ENCODE results near the gene RABEP2. TPM values are rescaled to one million over a fixed set of nuclear protein-coding genes. Genes with fewer than 3 reads are reported as not detected.

The RABEP2 gene
- total RNA-seq, 1 experiment from 2014 or later, result 17.8 TPM

DNA sequence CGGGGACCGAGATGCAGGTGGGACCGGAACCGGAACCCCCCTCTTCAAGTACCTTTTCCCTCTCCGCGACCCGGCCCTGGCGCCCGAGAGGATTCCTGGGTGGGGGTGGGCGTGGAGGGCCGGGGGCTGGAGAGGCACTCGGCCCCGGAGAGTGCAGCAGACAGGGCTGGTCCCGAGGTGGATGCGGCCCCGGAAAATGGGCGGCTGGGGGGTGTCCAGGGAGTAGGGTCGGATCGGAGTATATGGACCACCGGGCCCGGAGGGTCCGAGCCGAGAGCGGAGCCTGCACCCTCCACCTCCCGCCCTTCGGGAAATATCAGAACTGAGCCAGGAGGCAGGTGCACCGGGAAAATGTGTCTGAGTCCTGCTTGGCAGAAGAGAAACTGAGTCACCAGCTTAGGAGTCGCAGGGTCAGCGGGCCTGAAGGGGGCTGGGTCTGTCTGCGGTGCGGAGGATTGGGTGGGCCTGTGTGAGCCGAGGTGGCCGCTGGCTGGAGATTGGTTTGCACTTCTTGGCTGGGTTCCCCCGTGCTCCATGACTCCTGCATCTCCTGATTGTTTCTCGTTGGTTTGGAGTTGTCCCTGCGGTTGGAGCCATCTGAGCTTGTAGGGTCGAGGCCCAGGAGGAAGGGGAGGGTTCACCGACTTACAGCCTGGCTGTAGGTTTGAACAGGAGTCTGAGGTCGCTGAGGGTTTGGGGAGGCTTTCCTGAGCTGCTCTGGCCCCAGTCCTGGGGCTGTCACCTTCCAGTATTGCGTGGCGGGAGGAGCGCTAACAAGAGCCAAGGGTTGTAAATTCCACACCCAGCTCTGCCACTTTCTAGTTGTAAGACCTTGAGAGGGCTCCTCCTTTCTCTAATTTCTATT lies 60.9 kb downstream of the RABEP2 start:
- CTCF ChIA-PET, result interaction anchor here (0.6 to 2.5 kb wide), 7 partner anchors 9 to 83 kb away, joined by 3 to 10 read pairs (median 5); no protein-coding TSS in a partner anchor
- intact Hi-C loops (cut with micrococcal nuclease), result loop anchor here (1.0 to 5.0 kb wide), 2 partner anchors 38 to 83 kb away; no protein-coding TSS in a partner anchor
- no TSS peak for BruUV-seq (replicated peaks)
- TF ChIP-seq, protein P1, sequence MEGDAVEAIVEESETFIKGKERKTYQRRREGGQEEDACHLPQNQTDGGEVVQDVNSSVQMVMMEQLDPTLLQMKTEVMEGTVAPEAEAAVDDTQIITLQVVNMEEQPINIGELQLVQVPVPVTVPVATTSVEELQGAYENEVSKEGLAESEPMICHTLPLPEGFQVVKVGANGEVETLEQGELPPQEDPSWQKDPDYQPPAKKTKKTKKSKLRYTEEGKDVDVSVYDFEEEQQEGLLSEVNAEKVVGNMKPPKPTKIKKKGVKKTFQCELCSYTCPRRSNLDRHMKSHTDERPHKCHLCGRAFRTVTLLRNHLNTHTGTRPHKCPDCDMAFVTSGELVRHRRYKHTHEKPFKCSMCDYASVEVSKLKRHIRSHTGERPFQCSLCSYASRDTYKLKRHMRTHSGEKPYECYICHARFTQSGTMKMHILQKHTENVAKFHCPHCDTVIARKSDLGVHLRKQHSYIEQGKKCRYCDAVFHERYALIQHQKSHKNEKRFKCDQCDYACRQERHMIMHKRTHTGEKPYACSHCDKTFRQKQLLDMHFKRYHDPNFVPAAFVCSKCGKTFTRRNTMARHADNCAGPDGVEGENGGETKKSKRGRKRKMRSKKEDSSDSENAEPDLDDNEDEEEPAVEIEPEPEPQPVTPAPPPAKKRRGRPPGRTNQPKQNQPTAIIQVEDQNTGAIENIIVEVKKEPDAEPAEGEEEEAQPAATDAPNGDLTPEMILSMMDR (IDR thresholded peaks at IDR 0.05; ENCODE audit: unreplicated experiment), result no peak
- Mint-ChIP-seq H3K36me3 (ENCODE audit: insufficient read depth, unreplicated experiment) (peaks cover 38% of the 10 kb centered on the region), H3K27me3 (ENCODE audit: insufficient read depth, unreplicated experiment) (no peaks in the 10 kb centered on the region), H3K9me3 (ENCODE audit: unreplicated experiment) (no peaks in the 10 kb centered on the region), H3K4me3 (ENCODE audit: unreplicated experiment) (peak overlapping the region; percentile 94), H3K4me1 (ENCODE audit: insufficient read depth, unreplicated experiment) (peaks cover 14% of the 10 kb centered on the region), H3K27ac (ENCODE audit: low read depth, unreplicated experiment) (peak overlapping the region; percentile 90)
- no peak for DNase-seq (ENCODE audit: unreplicated experiment)
- POLR2A ChIA-PET, result interaction anchor here (0.7 to 5.5 kb wide), 16 partner anchors 8 to 1201 kb away, joined by 3 to 135 read pairs (median 7); partner anchors contain the start of genes ALDOA, ATXN2L, NFATC2IP and RABEP2

DNA sequence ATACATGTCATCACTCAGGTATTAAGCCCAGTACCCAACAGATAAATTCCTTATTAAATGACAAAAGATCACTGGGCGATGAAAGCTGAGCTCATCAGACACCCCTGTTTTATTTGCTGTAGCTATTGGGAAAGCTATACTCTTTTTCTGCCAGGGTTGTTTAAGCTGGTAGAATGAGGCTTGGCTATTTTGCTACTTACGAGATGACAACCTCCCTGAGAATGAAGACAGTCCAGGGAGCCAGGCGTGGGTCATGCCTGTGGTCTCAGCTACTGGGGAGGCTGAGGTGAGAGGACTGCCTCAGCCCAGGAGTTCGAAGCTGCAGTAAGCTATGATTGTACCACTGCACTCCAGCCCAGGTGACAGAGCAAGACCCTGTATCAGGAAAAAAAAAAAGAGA lies 65.7 kb downstream of the RABEP2 start:
- TF ChIP-seq, protein P1 (IDR thresholded peaks at IDR 0.05; ENCODE audit: unreplicated experiment), result no peak
- DNase-seq (ENCODE audit: unreplicated experiment), result no peak
- Mint-ChIP-seq H3K27me3 (ENCODE audit: insufficient read depth, unreplicated experiment) (no peaks in the 10 kb centered on the region), H3K36me3 (ENCODE audit: insufficient read depth, unreplicated experiment) (peaks cover 12% of the 10 kb centered on the region), H3K9me3 (ENCODE audit: unreplicated experiment) (no peaks in the 10 kb centered on the region), H3K27ac (ENCODE audit: low read depth, unreplicated experiment) (no peak overlapping the region), H3K4me3 (ENCODE audit: unreplicated experiment) (no peak overlapping the region), H3K4me1 (ENCODE audit: insufficient read depth, unreplicated experiment) (peaks cover 3% of the 10 kb centered on the region)
- ChIA-PET POLR2A (interaction anchor here (1.2 to 4.2 kb wide), 5 partner anchors 10 to 89 kb away, joined by 4 to 33 read pairs (median 8); partner anchors contain the start of gene TUFM), CTCF (interaction anchor here (0.6 to 0.9 kb wide), 3 partner anchors 86 to 581 kb away, joined by 3 to 6 read pairs (median 3); no protein-coding TSS in a partner anchor)
- intact Hi-C loops (cut with micrococcal nuclease), result no loop called here
- no TSS peak for BruUV-seq (replicated peaks)

DNA sequence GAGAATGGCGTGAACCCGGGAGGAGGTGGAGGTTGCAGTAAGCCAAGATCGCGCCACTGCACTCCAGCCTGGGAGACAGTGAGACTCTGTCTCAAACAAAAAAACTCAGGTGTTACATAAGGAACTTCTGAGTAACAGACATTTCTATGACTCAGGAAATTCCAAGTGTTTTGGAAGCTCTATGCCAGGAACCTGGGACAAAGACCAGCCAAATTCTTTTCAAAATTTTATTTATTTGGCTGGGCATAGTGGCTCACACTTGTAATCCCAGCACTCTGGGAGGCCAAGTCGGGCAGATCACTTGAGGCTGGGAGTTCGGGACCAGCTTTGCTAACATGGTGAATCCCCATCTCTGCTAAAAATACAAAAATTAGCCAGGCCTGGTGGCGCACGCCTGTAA lies 66.6 kb downstream of the RABEP2 start:
- ChIA-PET CTCF (interaction anchor here (0.5 to 0.9 kb wide), 4 partner anchors 22 to 115 kb away, joined by 3 to 6 read pairs (median 4); no protein-coding TSS in a partner anchor), POLR2A (interaction anchor here (0.7 to 4.2 kb wide), 9 partner anchors 9 to 89 kb away, joined by 3 to 33 read pairs (median 5); partner anchors contain the start of genes ATXN2L, RABEP2 and TUFM)
- TF ChIP-seq, protein P1 (IDR thresholded peaks at IDR 0.05; ENCODE audit: unreplicated experiment), result no peak
- Mint-ChIP-seq H3K4me1 (ENCODE audit: insufficient read depth, unreplicated experiment) (no peaks in the 10 kb centered on the region), H3K9me3 (ENCODE audit: unreplicated experiment) (no peaks in the 10 kb centered on the region), H3K27ac (ENCODE audit: low read depth, unreplicated experiment) (no peak overlapping the region), H3K27me3 (ENCODE audit: insufficient read depth, unreplicated experiment) (no peaks in the 10 kb centered on the region), H3K4me3 (ENCODE audit: unreplicated experiment) (no peak overlapping the region), H3K36me3 (ENCODE audit: insufficient read depth, unreplicated experiment) (peaks cover 12% of the 10 kb centered on the region)
- no TSS peak for BruUV-seq (replicated peaks)
- peak; percentile 61 for DNase-seq (ENCODE audit: unreplicated experiment)
- intact Hi-C loops (cut with micrococcal nuclease), result no loop called here

Other genes with a start within 250 kb of the RABEP2 start
- gene EIF3C, start 213.8 kb downstream of the RABEP2 start, total RNA-seq (2022), result 968 and 1,390 TPM in 2 replicates
- gene NPIPB9, start 173.5 kb downstream of the RABEP2 start, total RNA-seq (2022), result 2.1 TPM in 2 replicates
- gene ATXN2L, start 102.2 kb downstream of the RABEP2 start, total RNA-seq (2022), result 245 and 251 TPM in 2 replicates
- 184 and 198 TPM in 2 replicates for gene TUFM, start 78.9 kb downstream of the RABEP2 start, total RNA-seq (2022)
- gene SH2B1, start 61.4 kb downstream of the RABEP2 start, total RNA-seq (2022), result 27.3 and 31.5 TPM in 2 replicates
- 0.23 and 1.7 TPM in 2 replicates for gene ATP2A1, start 46.8 kb downstream of the RABEP2 start, total RNA-seq (2022)
- gene CD19, start 6.7 kb upstream of the RABEP2 start, total RNA-seq (2022), result not detected in 2 replicates
- gene NFATC2IP, start 25.7 kb upstream of the RABEP2 start, total RNA-seq (2022), result 39.5 and 41.3 TPM in 2 replicates
- 25.2 and 36.8 TPM in 2 replicates for gene SPNS1, start 49.5 kb upstream of the RABEP2 start, total RNA-seq (2022)
- 4.4 and 4.8 TPM in 2 replicates for gene LAT, start 59.8 kb upstream of the RABEP2 start, total RNA-seq (2022)